ENCODE results near the gene PSMA2.

PSMA2 gene

DNA sequence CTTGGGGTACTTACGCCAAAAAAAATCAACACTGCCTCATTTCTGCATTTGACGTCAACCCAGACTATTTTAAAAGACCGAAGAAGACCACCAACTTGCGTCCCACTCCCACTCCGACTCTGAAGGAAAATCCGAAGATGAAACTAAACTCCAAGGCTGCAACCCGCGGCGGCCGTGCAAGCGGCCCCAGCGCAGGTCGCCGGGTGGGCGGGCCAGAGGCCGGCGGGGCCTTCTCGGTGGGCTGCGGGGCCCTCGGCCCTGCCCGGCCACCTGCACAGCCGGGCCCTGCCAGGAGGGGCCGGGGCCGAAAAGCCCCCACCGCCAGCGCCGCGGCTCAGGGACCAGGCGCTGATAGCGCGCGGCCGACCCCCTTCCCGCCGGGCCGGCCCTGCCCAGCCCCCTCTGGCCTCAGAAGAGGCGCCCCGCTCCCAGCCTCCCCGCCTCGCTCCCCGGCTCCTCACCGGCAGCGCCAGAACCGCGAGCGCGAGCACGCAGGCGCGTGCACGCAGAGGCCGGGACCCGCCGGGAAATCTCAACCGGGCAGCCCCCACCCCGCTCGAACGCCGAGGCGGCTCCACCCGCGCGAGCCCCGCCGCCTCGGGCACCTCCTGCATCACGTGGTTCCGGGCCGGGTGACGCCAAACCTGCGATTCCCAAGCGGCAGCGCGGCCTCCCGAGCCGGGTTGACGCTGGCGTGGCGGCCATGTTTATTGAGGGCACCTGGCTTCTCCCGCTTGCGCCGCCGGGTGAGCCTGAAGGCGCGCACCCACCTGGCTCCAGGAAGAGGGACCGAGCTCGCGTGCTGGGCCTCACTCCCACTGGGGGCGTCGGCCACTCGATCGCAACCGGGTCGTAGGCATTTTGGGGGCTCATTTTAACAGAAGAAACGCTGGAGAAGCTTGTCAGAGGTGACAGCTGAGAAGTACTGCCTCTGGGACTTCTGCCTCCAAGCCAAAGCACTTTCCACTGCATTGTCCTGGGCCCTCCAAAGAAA lies 20.2 kb downstream of the PSMA2 start, which contains the start of gene C7orf25:
TSS of gene C7orf25 (minus strand) at position 617 of the 994 bp plus-strand sequence. CDS start 1,170 bp downstream, outside the sequence.
- Histone ChIP-seq H4K20me1 (ENCODE audit: low read depth, low read length) (no peaks in the 10 kb centered on the region), H3K9me3 (ENCODE audit: insufficient read depth, low read length) (no peaks in the 10 kb centered on the region), H3K27me3 (ENCODE audit: low read length) (no peaks in the 10 kb centered on the region), H3K36me3 (ENCODE audit: low read length) (peaks cover 10% of the 10 kb centered on the region), H3F3A (ENCODE audit: insufficient read depth) (peaks cover 23% of the 10 kb centered on the region), H3K9me2 (replicated peaks; ENCODE audit: insufficient read depth, low read length) (no peaks in the 10 kb centered on the region), H3K27ac (ENCODE audit: low read depth, low read length) (peak within 1 kb of the TSS; percentile 2), H3K4me2 (ENCODE audit: low read depth, low read length, poor library complexity, severe bottlenecking) (peak within 1 kb of the TSS; percentile 70), H3K4me3 (ENCODE audit: insufficient read depth, low read length, poor library complexity, severe bottlenecking) (peak within 1 kb of the TSS; percentile 86), H2AFZ (ENCODE audit: low read depth, low read length, severe bottlenecking) (peak within 1 kb of the TSS; percentile 86), H3K79me2 (ENCODE audit: insufficient read depth, low read length) (no peaks in the 10 kb centered on the region), H3K9ac (ENCODE audit: low read length) (peak within 1 kb of the TSS; percentile 74)
- TF ChIP-seq, protein P1, sequence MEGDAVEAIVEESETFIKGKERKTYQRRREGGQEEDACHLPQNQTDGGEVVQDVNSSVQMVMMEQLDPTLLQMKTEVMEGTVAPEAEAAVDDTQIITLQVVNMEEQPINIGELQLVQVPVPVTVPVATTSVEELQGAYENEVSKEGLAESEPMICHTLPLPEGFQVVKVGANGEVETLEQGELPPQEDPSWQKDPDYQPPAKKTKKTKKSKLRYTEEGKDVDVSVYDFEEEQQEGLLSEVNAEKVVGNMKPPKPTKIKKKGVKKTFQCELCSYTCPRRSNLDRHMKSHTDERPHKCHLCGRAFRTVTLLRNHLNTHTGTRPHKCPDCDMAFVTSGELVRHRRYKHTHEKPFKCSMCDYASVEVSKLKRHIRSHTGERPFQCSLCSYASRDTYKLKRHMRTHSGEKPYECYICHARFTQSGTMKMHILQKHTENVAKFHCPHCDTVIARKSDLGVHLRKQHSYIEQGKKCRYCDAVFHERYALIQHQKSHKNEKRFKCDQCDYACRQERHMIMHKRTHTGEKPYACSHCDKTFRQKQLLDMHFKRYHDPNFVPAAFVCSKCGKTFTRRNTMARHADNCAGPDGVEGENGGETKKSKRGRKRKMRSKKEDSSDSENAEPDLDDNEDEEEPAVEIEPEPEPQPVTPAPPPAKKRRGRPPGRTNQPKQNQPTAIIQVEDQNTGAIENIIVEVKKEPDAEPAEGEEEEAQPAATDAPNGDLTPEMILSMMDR (IDR thresholded peaks at IDR 0.05; ENCODE audit: insufficient read depth, low read length, poor library complexity, severe bottlenecking) = no peak
- TF ChIP-seq EZH2phosphoT487 (conservative IDR thresholded peaks at IDR 0.05; ENCODE audit: low read length) = no peak

DNA sequence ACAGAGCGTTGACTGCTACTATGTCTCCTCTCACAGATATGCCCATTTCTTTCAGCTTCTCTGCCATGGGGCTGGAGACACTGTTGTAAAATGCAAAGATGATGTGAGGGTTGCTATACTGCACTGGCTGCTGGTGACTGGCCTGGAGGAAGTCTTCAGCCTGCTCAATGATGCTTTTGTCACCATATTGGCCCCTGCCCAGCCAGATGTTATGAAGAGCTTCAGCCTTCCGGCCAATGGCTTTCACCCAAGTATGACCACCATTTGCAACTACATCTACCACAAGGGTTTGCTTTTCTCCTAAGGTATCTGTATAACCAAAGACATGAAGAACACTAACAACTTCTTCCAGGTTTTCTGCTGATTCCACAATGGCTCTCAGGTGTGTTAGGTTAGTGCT lies 21.7 kb downstream of the PSMA2 start:
- H3K9ac ChIP-seq (ENCODE audit: low read length) = no peak overlapping the region; the same call in 1 of the 2 replicates

DNA sequence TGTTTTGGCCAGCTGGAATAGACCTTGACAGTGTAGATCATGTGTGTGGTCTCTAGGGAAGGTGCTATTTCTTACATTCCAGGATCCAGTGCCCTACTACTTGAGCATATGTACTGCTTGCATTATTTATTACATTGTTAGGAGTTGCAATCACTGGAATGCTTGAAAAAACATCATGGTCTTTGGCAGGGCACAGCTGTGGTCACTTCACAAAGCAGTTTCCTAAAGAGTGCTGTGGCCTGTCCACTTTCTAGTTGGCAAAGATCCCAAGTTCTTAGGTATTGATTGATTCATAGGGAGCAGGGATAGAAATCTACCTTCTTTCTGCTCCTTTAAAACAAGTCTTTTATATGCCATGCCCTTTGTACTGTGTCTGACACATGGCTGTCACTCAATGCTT lies 24.7 kb downstream of the PSMA2 start:
- H4K20me1 ChIP-seq (ENCODE audit: low read depth, low read length) = no peaks in the 10 kb centered on the region
- H3K9me2 ChIP-seq (replicated peaks; ENCODE audit: insufficient read depth, low read length) = no peaks in the 10 kb centered on the region
- H3F3A ChIP-seq (ENCODE audit: insufficient read depth) = no peaks in the 10 kb centered on the region
- H3K4me3 ChIP-seq (ENCODE audit: insufficient read depth, low read length, poor library complexity, severe bottlenecking) = no peak overlapping the region
- H3K79me2 ChIP-seq (ENCODE audit: insufficient read depth, low read length) = no peaks in the 10 kb centered on the region
- no peak overlapping the region for H3K27ac ChIP-seq (ENCODE audit: low read depth, low read length)
- no peaks in the 10 kb centered on the region for H3K9me3 ChIP-seq (ENCODE audit: insufficient read depth, low read length)
- H3K4me2 ChIP-seq (ENCODE audit: low read depth, low read length, poor library complexity, severe bottlenecking) = no peak overlapping the region
- no peaks in the 10 kb centered on the region for H3K27me3 ChIP-seq (ENCODE audit: low read length)
- H3K9ac ChIP-seq (ENCODE audit: low read length) = no peak overlapping the region
- TF ChIP-seq, protein P1 (IDR thresholded peaks at IDR 0.05; ENCODE audit: insufficient read depth, low read length, poor library complexity, severe bottlenecking) = no peak
- TF ChIP-seq EZH2phosphoT487 (conservative IDR thresholded peaks at IDR 0.05; ENCODE audit: low read length) = no peak
- no peaks in the 10 kb centered on the region for H3K36me3 ChIP-seq (ENCODE audit: low read length)
- no peak overlapping the region for H2AFZ ChIP-seq (ENCODE audit: low read depth, low read length, severe bottlenecking)

More for the DNA sequence above, 21.7 kb downstream of the PSMA2 start:
- TF ChIP-seq, protein P1 (IDR thresholded peaks at IDR 0.05; ENCODE audit: insufficient read depth, low read length, poor library complexity, severe bottlenecking) = no peak
- no peak for TF ChIP-seq EZH2phosphoT487 (conservative IDR thresholded peaks at IDR 0.05; ENCODE audit: low read length)
- H4K20me1 ChIP-seq (ENCODE audit: low read depth, low read length) = no peaks in the 10 kb centered on the region
- peaks cover 21% of the 10 kb centered on the region for H3F3A ChIP-seq (ENCODE audit: insufficient read depth)
- H3K9me3 ChIP-seq (ENCODE audit: insufficient read depth, low read length) = no peaks in the 10 kb centered on the region
- no peak overlapping the region for H3K4me3 ChIP-seq (ENCODE audit: insufficient read depth, low read length, poor library complexity, severe bottlenecking)
- H3K27ac ChIP-seq (ENCODE audit: low read depth, low read length) = no peak overlapping the region
- no peaks in the 10 kb centered on the region for H3K9me2 ChIP-seq (replicated peaks; ENCODE audit: insufficient read depth, low read length)
- H3K27me3 ChIP-seq (ENCODE audit: low read length) = no peaks in the 10 kb centered on the region
- peaks cover 3% of the 10 kb centered on the region; the same call in 1 of the 2 replicates for H3K36me3 ChIP-seq (ENCODE audit: low read length)
- H3K79me2 ChIP-seq (ENCODE audit: insufficient read depth, low read length) = no peaks in the 10 kb centered on the region
- no peak overlapping the region for H3K4me2 ChIP-seq (ENCODE audit: low read depth, low read length, poor library complexity, severe bottlenecking)
- no peak overlapping the region for H2AFZ ChIP-seq (ENCODE audit: low read depth, low read length, severe bottlenecking)
